ENCODE results near the gene SGCA.

DNA sequence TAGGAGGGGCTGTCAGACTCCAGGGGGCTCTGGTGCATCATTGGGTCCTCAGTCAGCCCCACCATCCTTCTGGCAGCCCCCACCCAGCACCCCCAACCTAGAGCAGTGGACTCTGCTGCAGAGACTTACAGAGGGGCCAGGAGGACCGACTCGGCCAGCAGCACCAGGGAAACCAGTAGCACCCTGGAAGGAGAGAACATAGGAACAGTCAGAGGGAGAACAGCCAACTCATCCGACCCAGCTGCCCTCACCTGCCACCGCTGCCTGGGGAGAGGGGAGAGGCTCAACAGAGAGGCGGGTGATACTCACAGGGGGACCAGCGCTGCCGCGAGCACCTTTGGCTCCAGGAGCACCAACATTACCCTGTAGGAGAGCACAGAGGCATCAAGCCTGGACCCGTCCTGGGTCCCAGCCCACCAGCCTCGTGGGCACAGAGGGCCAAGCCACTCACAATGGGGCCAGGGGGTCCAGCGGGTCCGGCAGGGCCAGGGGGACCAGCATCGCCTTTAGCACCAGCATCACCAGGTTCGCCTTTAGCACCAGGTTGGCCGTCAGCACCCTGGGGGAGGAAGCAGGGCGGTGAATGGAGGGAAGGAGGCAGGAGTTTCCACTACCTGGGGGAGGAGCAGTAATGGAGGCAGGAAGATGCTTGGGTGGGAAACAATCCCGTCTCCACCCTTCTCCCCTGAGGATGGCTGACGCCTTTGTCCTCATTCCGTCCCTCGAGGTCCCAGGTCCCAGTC lies 23.9 kb downstream of the SGCA start:
- TF ChIP-seq, protein P1, sequence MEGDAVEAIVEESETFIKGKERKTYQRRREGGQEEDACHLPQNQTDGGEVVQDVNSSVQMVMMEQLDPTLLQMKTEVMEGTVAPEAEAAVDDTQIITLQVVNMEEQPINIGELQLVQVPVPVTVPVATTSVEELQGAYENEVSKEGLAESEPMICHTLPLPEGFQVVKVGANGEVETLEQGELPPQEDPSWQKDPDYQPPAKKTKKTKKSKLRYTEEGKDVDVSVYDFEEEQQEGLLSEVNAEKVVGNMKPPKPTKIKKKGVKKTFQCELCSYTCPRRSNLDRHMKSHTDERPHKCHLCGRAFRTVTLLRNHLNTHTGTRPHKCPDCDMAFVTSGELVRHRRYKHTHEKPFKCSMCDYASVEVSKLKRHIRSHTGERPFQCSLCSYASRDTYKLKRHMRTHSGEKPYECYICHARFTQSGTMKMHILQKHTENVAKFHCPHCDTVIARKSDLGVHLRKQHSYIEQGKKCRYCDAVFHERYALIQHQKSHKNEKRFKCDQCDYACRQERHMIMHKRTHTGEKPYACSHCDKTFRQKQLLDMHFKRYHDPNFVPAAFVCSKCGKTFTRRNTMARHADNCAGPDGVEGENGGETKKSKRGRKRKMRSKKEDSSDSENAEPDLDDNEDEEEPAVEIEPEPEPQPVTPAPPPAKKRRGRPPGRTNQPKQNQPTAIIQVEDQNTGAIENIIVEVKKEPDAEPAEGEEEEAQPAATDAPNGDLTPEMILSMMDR (IDR thresholded peaks at IDR 0.05; ENCODE audit: low read depth, low read length, missing input control) = no peak
- TF ChIP-seq RAD21 (IDR thresholded peaks at IDR 0.05) (no peak), GABPA (IDR thresholded peaks at IDR 0.05 in 1 of 2, conservative IDR thresholded peaks at IDR 0.05 in 1 of 2) (no peak), FOXA1 (IDR thresholded peaks at IDR 0.05) (no peak), JUND (IDR thresholded peaks at IDR 0.05) (no peak), SP1 (IDR thresholded peaks at IDR 0.05) (no peak), RXRA (IDR thresholded peaks at IDR 0.05) (no peak)
- TF ChIP-seq, protein P2, sequence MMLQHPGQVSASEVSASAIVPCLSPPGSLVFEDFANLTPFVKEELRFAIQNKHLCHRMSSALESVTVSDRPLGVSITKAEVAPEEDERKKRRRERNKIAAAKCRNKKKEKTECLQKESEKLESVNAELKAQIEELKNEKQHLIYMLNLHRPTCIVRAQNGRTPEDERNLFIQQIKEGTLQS (IDR thresholded peaks at IDR 0.05) = no peak
- TF ChIP-seq, protein P3, sequence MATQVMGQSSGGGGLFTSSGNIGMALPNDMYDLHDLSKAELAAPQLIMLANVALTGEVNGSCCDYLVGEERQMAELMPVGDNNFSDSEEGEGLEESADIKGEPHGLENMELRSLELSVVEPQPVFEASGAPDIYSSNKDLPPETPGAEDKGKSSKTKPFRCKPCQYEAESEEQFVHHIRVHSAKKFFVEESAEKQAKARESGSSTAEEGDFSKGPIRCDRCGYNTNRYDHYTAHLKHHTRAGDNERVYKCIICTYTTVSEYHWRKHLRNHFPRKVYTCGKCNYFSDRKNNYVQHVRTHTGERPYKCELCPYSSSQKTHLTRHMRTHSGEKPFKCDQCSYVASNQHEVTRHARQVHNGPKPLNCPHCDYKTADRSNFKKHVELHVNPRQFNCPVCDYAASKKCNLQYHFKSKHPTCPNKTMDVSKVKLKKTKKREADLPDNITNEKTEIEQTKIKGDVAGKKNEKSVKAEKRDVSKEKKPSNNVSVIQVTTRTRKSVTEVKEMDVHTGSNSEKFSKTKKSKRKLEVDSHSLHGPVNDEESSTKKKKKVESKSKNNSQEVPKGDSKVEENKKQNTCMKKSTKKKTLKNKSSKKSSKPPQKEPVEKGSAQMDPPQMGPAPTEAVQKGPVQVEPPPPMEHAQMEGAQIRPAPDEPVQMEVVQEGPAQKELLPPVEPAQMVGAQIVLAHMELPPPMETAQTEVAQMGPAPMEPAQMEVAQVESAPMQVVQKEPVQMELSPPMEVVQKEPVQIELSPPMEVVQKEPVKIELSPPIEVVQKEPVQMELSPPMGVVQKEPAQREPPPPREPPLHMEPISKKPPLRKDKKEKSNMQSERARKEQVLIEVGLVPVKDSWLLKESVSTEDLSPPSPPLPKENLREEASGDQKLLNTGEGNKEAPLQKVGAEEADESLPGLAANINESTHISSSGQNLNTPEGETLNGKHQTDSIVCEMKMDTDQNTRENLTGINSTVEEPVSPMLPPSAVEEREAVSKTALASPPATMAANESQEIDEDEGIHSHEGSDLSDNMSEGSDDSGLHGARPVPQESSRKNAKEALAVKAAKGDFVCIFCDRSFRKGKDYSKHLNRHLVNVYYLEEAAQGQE (IDR thresholded peaks at IDR 0.05) = no peak

Data from liver (tissue), 3 donors.